NCI-H526 (cell line): Measurements from ENCODE around the gene MICALL2.

Experiments
- DNase-seq, 2 experiments: peaks; one replicate each; lab custom pipeline; 2025; lab: John Stamatoyannopoulos, UW

The MICALL2 gene

GRCh38 chr7:1468203-1468602 lies 8.9 kb upstream of the MICALL2 start:
- no peak for DNase-seq

GRCh38 chr7:1466524-1467271 lies 7.4 kb upstream of the MICALL2 start:
- peak in 1 of 2 experiments; percentile 68 for DNase-seq

- no peak for DNase-seq
These were observed 5.4 kb upstream of the MICALL2 start for GRCh38 chr7:1464694-1465093.

- DNase-seq: no peak
These were observed 4.5 kb upstream of the MICALL2 start for GRCh38 chr7:1463676-1464223.

GRCh38 chr7:1461646-1462375 lies 2.5 kb upstream of the MICALL2 start:
- DNase-seq: no peak

- peak in 1 of 2 experiments; percentile 33 for DNase-seq
These were observed 1.8 kb upstream of the MICALL2 start for GRCh38 chr7:1460821-1461645.

- DNase-seq: no peak
These were observed 900 bp upstream of the MICALL2 start for GRCh38 chr7:1459920-1460820.

- DNase-seq: peak; percentile 92 to 99
These were observed 232 bp upstream of the MICALL2 start for GRCh38 chr7:1459512-1459892.

- DNase-seq: no peak
These were observed 1.2 kb downstream of the MICALL2 start for GRCh38 chr7:1457949-1458682.

GRCh38 chr7:1457059-1457948 lies 2.0 kb downstream of the MICALL2 start:
- no peak for DNase-seq

GRCh38 chr7:1455955-1456354 lies 3.3 kb downstream of the MICALL2 start:
- no peak for DNase-seq

- peak in 1 of 2 experiments; percentile 69 for DNase-seq
These were observed 3.9 kb downstream of the MICALL2 start for GRCh38 chr7:1455241-1455939.

GRCh38 chr7:1454542-1454941 lies 4.7 kb downstream of the MICALL2 start:
- no peak for DNase-seq

GRCh38 chr7:1452205-1452604 lies 7.1 kb downstream of the MICALL2 start:
- DNase-seq: no peak

GRCh38 chr7:1450987-1451386 lies 8.3 kb downstream of the MICALL2 start:
- DNase-seq: no peak

GRCh38 chr7:1450431-1450830 lies 8.8 kb downstream of the MICALL2 start:
- DNase-seq: no peak

- no peak for DNase-seq
These were observed 9.3 kb downstream of the MICALL2 start for GRCh38 chr7:1449951-1450350.

- no peak for DNase-seq
These were observed 9.8 kb downstream of the MICALL2 start for GRCh38 chr7:1449501-1449900.

- DNase-seq: no peak
These were observed 10.3 kb downstream of the MICALL2 start for GRCh38 chr7:1448958-1449357.
